22Rv1 (cell line): ENCODE measurements around the gene PRIMPOL.
"Not testable (repeated sequence)": the region's sequence is repeated elsewhere in the genome, so short reads cannot be mapped to it uniquely, and the experiment has no call there.

ENCODE experiments used
- H3K27ac ChIP-seq: fragments of 450-650 bp; 2 replicates; pipeline ENCODE4 v1.5.1; 2017
- CTCF ChIP-seq: fragments of 450-650 bp; IDR thresholded peaks from 2 replicates; pipeline ENCODE4 v1.5.1; 2017; ENCODE audit warnings: mild to moderate bottlenecking
- ZFX ChIP-seq: fragments of 450-650 bp; IDR thresholded peaks from 2 replicates; pipeline ENCODE4 v1.6.1; 2017; ENCODE audit warnings: antibody characterized with exemption, borderline replicate concordance

Gene PRIMPOL

GRCh38 chr4:184733654-184734524 is 84.4 kb downstream of the PRIMPOL start, which contains the start of gene CENPU:
CENPU (minus strand) TSS chr4:184734096; CDS start chr4:184734062, 34 bp downstream.
- peak within 1 kb of the TSS; percentile 82 for H3K27ac ChIP-seq
- no peak for TF ChIP-seq ZFX
- TF ChIP-seq CTCF: no peak

GRCh38 chr4:184734758-184735157 is 85.2 kb downstream of the PRIMPOL start:
- H3K27ac ChIP-seq: peak overlapping the region; percentile 82

GRCh38 chr4:184739575-184739974 is 90.0 kb downstream of the PRIMPOL start:
- H3K27ac ChIP-seq: not testable (repeated sequence)

More at GRCh38 chr4:184734758-184735157, 85.2 kb downstream of the PRIMPOL start:
- TF ChIP-seq ZFX (no peak), CTCF (no peak)

- TF ChIP-seq CTCF: peak; percentile 18; the same call in 1 of the 2 replicates
- no peak for TF ChIP-seq ZFX
- H3K27ac ChIP-seq: no peak overlapping the region
These were observed 91.4 kb downstream of the PRIMPOL start for GRCh38 chr4:184740980-184741391.

- not testable (repeated sequence) for H3K27ac ChIP-seq
These were observed 92.1 kb downstream of the PRIMPOL start for GRCh38 chr4:184741651-184742050.

GRCh38 chr4:184743650-184744049 is 94.1 kb downstream of the PRIMPOL start:
- no peak for TF ChIP-seq ZFX
- H3K27ac ChIP-seq: no peak overlapping the region

- TF ChIP-seq ZFX: no peak
- no peak for TF ChIP-seq CTCF
These were observed 94.7 kb downstream of the PRIMPOL start for GRCh38 chr4:184744236-184744635.

More at GRCh38 chr4:184744236-184744635, 94.7 kb downstream of the PRIMPOL start:
- no peak overlapping the region for H3K27ac ChIP-seq
